ENCODE results near the gene EGLN3. TPM values are rescaled to one million over a fixed set of nuclear protein-coding genes. Genes with fewer than 3 reads are reported as not detected.

Gene EGLN3
- total and polyA plus RNA-seq, 2 of the 13 experiments (the other 11 are each of a cell fraction or from before 2014, with no cell fraction given) = 0.18 to 27.3 TPM

DNA sequence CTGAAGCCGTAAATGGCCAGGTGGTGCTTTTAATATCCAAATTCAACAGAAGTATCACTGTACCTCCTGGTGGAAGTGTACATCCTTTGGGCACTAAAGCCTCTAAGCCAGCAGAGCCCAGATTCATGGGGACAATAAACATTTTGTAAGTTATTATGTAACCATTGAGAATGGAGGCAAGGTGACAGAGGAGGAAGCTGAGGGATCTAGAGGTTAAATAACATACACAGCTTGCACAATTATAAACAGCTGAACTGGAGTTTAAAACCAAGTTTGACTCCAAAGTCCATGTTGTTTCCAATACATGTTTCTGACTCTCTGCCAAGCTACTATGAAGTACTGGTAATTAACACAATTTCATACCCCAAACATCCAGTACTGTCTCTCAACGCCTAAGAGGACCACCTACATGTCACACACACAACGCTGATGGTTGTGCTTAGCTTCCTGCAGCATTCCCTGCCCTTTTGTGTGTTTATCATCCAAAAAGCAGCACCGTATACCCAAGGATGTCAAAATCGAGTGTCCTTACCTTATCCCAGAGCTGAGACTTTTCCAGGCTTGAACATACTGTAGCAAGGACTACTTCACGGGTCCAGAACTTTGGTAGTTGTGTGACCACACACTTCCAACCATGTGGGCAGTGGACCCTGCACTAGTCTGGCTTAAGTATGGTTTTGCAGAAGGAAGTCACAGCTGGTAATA lies 41.3 kb downstream of the EGLN3 start (continued):
- no peak for TF ChIP-seq ZBTB44 (CRISPR knock-in tag; IDR thresholded peaks at IDR 0.05)
- no peak for TF ChIP-seq CBFB (CRISPR knock-in tag; IDR thresholded peaks at IDR 0.05)
- no peak for TF ChIP-seq ZNF121 (CRISPR knock-in tag; IDR thresholded peaks at IDR 0.05)
- peak; percentile 68 for TF ChIP-seq TCF7 (IDR thresholded peaks at IDR 0.05; ENCODE audit: low read depth)
- TF ChIP-seq ZNF224 (CRISPR knock-in tag; IDR thresholded peaks at IDR 0.05) = no peak
- TF ChIP-seq RNF219 (CRISPR knock-in tag; IDR thresholded peaks at IDR 0.05) = no peak
- peak; percentile 77 for TF ChIP-seq KAT8 (CRISPR knock-in tag; IDR thresholded peaks at IDR 0.05)
- TF ChIP-seq, protein P1, sequence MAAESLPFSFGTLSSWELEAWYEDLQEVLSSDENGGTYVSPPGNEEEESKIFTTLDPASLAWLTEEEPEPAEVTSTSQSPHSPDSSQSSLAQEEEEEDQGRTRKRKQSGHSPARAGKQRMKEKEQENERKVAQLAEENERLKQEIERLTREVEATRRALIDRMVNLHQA (CRISPR knock-in tag; IDR thresholded peaks at IDR 0.05) = no peak
- no peak for TF ChIP-seq ATF1 (CRISPR knock-in tag; IDR thresholded peaks at IDR 0.05)
- TF ChIP-seq GPBP1L1 (CRISPR knock-in tag; IDR thresholded peaks at IDR 0.05) = no peak
- TF ChIP-seq ONECUT2 (CRISPR knock-in tag; IDR thresholded peaks at IDR 0.05) = no peak
- TF ChIP-seq GABPA (IDR thresholded peaks at IDR 0.05; ENCODE audit: low read depth, low read length) = no peak
- peak; percentile 75 for TF ChIP-seq GABPA (CRISPR knock-in tag; IDR thresholded peaks at IDR 0.05; ENCODE audit: low read depth)
- no peak for TF ChIP-seq ZNF326 (CRISPR knock-in tag; IDR thresholded peaks at IDR 0.05; ENCODE audit: borderline replicate concordance)
- no peak for TF ChIP-seq ZNF549 (CRISPR knock-in tag; IDR thresholded peaks at IDR 0.05)
- TF ChIP-seq MAFK (conservative IDR thresholded peaks at IDR 0.05 in 1 of 2, IDR thresholded peaks at IDR 0.05 in 1 of 2; ENCODE audit: low read length in 2 of 2) = peak in 1 of 2 experiments; percentile 23; a peak in 2 of 4 replicates
- TF ChIP-seq MIXL1 (CRISPR knock-in tag; IDR thresholded peaks at IDR 0.05) = peak; percentile 96
- TF ChIP-seq ZBTB39 (CRISPR knock-in tag; IDR thresholded peaks at IDR 0.05) = peak; percentile 96
- no peak for TF ChIP-seq HNRNPH1 (optimal IDR thresholded peaks at IDR 0.05; ENCODE audit: low read depth, low read length)
- peak; percentile 59; the same call in 1 of the 2 replicates for TF ChIP-seq KLF6 (CRISPR knock-in tag; IDR thresholded peaks at IDR 0.05)
- no peak for TF ChIP-seq ZNF616 (CRISPR knock-in tag; IDR thresholded peaks at IDR 0.05; ENCODE audit: low read depth)
- TF ChIP-seq, protein P2, sequence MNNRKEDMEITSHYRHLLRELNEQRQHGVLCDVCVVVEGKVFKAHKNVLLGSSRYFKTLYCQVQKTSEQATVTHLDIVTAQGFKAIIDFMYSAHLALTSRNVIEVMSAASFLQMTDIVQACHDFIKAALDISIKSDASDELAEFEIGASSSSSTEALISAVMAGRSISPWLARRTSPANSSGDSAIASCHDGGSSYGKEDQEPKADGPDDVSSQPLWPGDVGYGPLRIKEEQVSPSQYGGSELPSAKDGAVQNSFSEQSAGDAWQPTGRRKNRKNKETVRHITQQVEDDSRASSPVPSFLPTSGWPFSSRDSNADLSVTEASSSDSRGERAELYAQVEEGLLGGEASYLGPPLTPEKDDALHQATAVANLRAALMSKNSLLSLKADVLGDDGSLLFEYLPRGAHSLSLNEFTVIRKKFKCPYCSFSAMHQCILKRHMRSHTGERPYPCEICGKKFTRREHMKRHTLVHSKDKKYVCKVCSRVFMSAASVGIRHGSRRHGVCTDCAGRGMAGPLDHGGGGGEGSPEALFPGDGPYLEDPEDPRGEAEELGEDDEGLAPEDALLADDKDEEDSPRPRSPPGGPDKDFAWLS (CRISPR knock-in tag; IDR thresholded peaks at IDR 0.05; ENCODE audit: borderline replicate concordance) = no peak
